HTR-8/SVneo (cell line): ENCODE data around the gene FRYL.
"Not testable (repeated sequence)": the region's sequence is repeated elsewhere in the genome, so short reads cannot be mapped to it uniquely, and the experiment has no call there.

ENCODE experiments used
- DNase-seq: peaks from one replicate; pipeline ENCODE4 v3.0.0; 2011; ENCODE audit warnings: low spot score, mixed read lengths; ENCODE audit not compliant: insufficient read length
- FAIRE-seq: peaks from 2 replicates; lab custom pipeline; 2011; peaks lifted over from hg19 to GRCh38; lab: Jason Lieb, UNC

The FRYL gene

GRCh38 chr4:48668254-48669017 lies 111.6 kb downstream of the FRYL start:
- DNase-seq, result no peak
- no peak for FAIRE-seq

- no peak for DNase-seq
- FAIRE-seq, result no peak
These were observed 112.9 kb downstream of the FRYL start for GRCh38 chr4:48667148-48667547.

GRCh38 chr4:48665555-48666186 lies 114.4 kb downstream of the FRYL start:
- DNase-seq (no peak), FAIRE-seq (no peak)

- DNase-seq, result no peak
- no peak for FAIRE-seq
These were observed 115.1 kb downstream of the FRYL start for GRCh38 chr4:48664938-48665337.

- no peak for DNase-seq
- no peak for FAIRE-seq
These were observed 118.7 kb downstream of the FRYL start for GRCh38 chr4:48661391-48661790.

GRCh38 chr4:48660347-48660746 lies 119.7 kb downstream of the FRYL start:
- no peak for FAIRE-seq
- no peak for DNase-seq

- FAIRE-seq, result no peak
- DNase-seq, result no peak
These were observed 125.9 kb downstream of the FRYL start for GRCh38 chr4:48654015-48654664.

- DNase-seq (no peak), FAIRE-seq (no peak)
These were observed 126.7 kb downstream of the FRYL start for GRCh38 chr4:48653217-48654014.

GRCh38 chr4:48651914-48652313 lies 128.2 kb downstream of the FRYL start:
- no peak for FAIRE-seq
- DNase-seq, result no peak

GRCh38 chr4:48649505-48649904 lies 130.6 kb downstream of the FRYL start:
- FAIRE-seq (no peak), DNase-seq (no peak)

- FAIRE-seq (no peak), DNase-seq (no peak)
These were observed 134.8 kb downstream of the FRYL start for GRCh38 chr4:48645225-48645794.

- DNase-seq (no peak), FAIRE-seq (no peak)
These were observed 137.4 kb downstream of the FRYL start for GRCh38 chr4:48642421-48643374.

- DNase-seq, result no peak
- no peak for FAIRE-seq
These were observed 138.7 kb downstream of the FRYL start for GRCh38 chr4:48641401-48641800.

GRCh38 chr4:48640699-48641098 lies 139.4 kb downstream of the FRYL start:
- FAIRE-seq (no peak), DNase-seq (no peak)

- FAIRE-seq (no peak), DNase-seq (no peak)
These were observed 139.9 kb downstream of the FRYL start for GRCh38 chr4:48640225-48640624.

GRCh38 chr4:48639807-48640206 lies 140.3 kb downstream of the FRYL start:
- DNase-seq, result no peak
- no peak for FAIRE-seq

- not testable (repeated sequence) for FAIRE-seq
These were observed 141.5 kb downstream of the FRYL start for GRCh38 chr4:48638586-48638985.

GRCh38 chr4:48636911-48637310 lies 143.2 kb downstream of the FRYL start:
- DNase-seq (no peak), FAIRE-seq (no peak)

More at GRCh38 chr4:48638586-48638985, 141.5 kb downstream of the FRYL start:
- DNase-seq, result not testable (repeated sequence)

GRCh38 chr4:48635980-48636379 lies 144.1 kb downstream of the FRYL start:
- DNase-seq (no peak), FAIRE-seq (no peak)
